ENCODE data around the gene PPFIBP1.

DNA sequence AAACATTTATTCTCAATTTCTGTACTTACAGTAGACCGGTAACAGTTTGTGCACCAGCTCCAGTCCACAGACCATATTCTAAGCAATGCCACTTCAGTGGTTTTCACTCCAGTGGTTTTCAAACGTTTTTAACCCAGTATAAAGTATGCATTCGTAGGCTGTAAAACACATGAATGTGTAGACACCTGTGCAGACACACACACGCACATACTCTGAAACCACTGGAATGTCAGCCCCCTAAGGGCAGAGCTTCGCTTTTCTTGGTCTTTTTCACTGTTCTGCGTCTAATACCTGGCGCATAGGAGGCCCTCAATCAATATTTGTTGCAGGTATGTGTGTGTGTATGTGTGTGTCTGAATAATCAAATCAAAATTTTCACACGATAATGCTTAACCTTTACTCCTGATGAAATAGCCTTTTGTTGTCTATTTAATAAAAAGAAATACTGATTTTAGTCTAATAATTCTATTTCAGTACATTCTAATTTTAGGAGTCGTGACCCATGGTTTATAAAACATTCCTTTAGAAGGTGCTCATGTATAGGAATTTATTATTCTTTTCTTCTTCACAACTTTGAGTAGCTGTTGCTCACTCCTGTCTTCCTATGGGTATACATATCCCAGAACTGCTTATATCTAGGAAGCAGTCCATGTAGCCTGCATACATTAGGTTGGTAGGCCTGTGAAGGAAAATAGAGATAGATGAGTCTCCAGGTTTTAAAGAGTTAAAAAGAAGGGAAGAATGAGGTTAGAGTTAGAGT lies 98.6 kb downstream of the PPFIBP1 start:
- TF ChIP-seq, protein P1, sequence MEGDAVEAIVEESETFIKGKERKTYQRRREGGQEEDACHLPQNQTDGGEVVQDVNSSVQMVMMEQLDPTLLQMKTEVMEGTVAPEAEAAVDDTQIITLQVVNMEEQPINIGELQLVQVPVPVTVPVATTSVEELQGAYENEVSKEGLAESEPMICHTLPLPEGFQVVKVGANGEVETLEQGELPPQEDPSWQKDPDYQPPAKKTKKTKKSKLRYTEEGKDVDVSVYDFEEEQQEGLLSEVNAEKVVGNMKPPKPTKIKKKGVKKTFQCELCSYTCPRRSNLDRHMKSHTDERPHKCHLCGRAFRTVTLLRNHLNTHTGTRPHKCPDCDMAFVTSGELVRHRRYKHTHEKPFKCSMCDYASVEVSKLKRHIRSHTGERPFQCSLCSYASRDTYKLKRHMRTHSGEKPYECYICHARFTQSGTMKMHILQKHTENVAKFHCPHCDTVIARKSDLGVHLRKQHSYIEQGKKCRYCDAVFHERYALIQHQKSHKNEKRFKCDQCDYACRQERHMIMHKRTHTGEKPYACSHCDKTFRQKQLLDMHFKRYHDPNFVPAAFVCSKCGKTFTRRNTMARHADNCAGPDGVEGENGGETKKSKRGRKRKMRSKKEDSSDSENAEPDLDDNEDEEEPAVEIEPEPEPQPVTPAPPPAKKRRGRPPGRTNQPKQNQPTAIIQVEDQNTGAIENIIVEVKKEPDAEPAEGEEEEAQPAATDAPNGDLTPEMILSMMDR (IDR thresholded peaks at IDR 0.05) = no peak
- no peak for TF ChIP-seq POLR2A (IDR thresholded peaks at IDR 0.05)

Data from suprapubic skin (tissue), 3 donors.